Right renal pelvis (tissue), 4 donors: ENCODE measurements around the gene PIGQ. TPM values are rescaled to one million over a fixed set of nuclear protein-coding genes. Genes with fewer than 3 reads are reported as not detected.

Experiments used
- DNase-seq, 4 donors: peaks; one replicate each; pipeline ENCODE4 v3.0.0-alpha.2; 2013; ENCODE audit warnings: low read depth in 4 of 4, low spot score in 3 of 4, missing footprints in 1 of 4
- polyA plus RNA-seq, 4 donors: library from polyadenylated mRNA; unstranded; fragments of 120-200 nt; gene quantifications; one replicate each; pipeline ENCODE4 v1.2.1, GENCODE V29; 2013; ENCODE audit not compliant: insufficient read length in 4 of 4

Gene PIGQ
- polyA plus RNA-seq, 4 donors: 54.7 to 75.4 (median 65.0) TPM

- no peak for DNase-seq
Measured at GRCh38 chr16:533391-534123, 36.2 kb upstream of the PIGQ start.

- no peak for DNase-seq
Measured at GRCh38 chr16:534135-534534, 35.6 kb upstream of the PIGQ start.

- DNase-seq: no peak
Measured at GRCh38 chr16:534856-535445, 34.8 kb upstream of the PIGQ start.

- DNase-seq: no peak
Measured at GRCh38 chr16:535446-536405, 34.0 kb upstream of the PIGQ start.

GRCh38 chr16:536746-537145, 33.0 kb upstream of the PIGQ start:
- no peak for DNase-seq

- no peak for DNase-seq
Measured at GRCh38 chr16:537415-538335, 32.1 kb upstream of the PIGQ start.

GRCh38 chr16:539901-540530, 29.8 kb upstream of the PIGQ start:
- no peak for DNase-seq

- DNase-seq: no peak
Measured at GRCh38 chr16:540645-541340, 29.0 kb upstream of the PIGQ start.

- DNase-seq: no peak
Measured at GRCh38 chr16:543301-544164, 26.2 kb upstream of the PIGQ start.

GRCh38 chr16:544517-544916, 25.3 kb upstream of the PIGQ start:
- no peak for DNase-seq

- no peak for DNase-seq
Measured at GRCh38 chr16:546909-547770, 22.6 kb upstream of the PIGQ start.

- DNase-seq: no peak
Measured at GRCh38 chr16:548586-548985, 21.2 kb upstream of the PIGQ start.

- no peak for DNase-seq
Measured at GRCh38 chr16:549544-550263, 20.1 kb upstream of the PIGQ start.

- no peak for DNase-seq
Measured at GRCh38 chr16:551210-551609, 18.6 kb upstream of the PIGQ start.

- DNase-seq: no peak
Measured at GRCh38 chr16:552171-552570, 17.6 kb upstream of the PIGQ start.

- DNase-seq: no peak
Measured at GRCh38 chr16:553601-554296, 16.0 kb upstream of the PIGQ start.
